GM18517 (cell line): ENCODE measurements around the gene IL33.

ENCODE experiments used
- ATAC-seq: cut with Tn5 transposase; IDR thresholded peaks from one replicate; pipeline ENCODE4 v1.9.1; 2021; ENCODE audit warnings: mild to moderate bottlenecking, moderate library complexity; ENCODE audit not compliant: unreplicated experiment

Gene IL33

DNA sequence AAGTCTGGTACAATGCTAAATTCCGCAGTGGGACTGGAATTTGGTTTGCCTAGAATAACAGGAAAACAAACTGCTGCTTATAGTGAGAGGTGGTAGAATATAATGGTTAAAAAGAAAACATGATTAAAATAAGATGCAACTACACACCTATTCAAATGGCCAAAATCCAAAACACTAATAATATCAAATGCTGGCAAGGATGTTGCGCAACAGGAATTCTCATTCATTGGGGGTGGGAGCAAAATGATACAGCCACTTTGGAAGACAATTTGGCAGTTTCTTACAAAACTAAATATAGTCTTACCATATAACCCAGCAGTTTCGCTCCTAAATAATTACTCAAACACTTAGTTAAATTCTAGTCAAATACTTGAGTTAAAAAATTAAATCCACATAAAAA, 61.8 kb downstream of the IL33 start:
- ATAC-seq = no peak

DNA sequence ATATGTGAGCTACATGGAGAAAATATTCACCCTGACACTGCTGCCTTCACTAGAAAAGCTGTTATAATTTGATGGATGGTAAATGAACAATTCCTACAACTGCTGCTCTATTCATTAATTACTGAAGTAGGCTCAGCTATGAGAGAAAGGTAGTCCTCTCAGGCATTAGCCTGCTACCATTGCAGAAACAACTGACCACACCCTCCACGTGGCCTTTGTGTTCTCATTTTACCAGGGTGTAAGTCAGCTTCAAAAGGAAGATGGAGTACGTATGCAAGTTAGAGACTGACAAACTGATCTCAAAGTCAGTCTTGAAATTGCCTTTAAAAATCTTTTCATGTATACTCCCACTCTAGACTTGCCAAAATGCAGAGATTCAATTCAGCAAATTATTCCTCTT, 86.3 kb downstream of the IL33 start:
- no peak for ATAC-seq

DNA sequence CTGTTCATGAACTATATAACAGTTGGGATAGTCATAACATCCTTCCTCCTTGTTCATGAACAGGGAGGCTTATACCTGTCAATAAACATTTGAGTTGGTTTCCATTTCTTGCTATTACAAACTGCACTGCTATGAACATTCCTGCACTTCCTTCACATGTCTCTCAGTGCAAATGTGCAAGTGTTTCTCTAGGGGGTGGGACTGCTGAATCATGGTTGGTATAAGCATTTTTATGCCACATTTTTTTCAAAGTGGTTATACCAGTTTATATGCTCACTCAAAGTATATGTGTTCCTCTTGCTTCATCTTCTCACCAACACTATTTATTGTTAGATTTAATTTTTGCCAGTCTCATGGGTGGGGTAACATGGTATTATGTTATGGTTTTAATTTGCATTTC, 86.8 kb downstream of the IL33 start:
- no peak for ATAC-seq

DNA sequence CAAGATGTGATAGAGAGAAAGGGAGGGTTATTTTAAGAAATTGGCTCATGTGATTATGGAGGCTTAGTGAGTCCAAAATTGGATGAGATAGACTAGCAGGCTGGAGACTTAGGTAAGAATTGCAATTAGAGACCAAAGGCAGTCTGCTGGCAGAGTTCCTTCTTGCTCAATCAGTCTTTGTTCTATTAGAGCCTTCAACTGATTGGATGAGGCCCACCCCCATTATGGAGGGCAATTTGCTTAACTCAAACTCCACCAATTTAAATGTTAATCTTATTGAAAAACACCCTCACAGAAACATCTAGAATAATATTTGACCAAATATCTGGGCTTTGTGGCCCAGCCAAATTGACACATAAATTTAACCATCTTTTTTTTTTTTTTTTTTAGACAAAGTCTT, 88.6 kb downstream of the IL33 start:
- no peak for ATAC-seq

DNA sequence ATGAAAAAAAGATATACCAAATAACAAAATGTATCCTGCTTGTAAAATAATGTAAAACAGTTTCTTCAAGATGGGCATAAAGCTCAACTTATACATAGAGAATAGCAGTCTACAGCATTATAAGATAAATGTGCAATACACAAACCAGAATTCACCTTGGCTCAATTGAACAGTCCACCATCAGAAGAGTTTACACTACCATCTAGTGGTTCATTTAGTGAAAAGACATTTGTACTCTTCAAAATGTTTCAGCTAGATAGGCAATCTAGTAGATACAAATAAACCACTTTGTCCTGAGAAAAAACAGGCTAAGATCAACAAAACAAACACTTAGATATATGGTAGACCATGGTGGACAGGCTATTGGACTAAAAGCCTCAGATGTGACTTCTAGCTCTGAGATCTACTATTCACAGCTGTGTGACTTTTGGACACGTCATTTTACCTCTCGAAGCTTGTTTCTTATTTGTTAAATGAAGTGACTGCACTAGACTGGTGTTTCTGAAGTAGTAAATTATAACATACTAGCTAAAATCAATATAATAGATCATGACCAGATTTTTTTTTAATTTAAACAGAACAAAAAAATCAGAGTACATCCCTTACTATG, 90.5 kb downstream of the IL33 start:
- no peak for ATAC-seq
